ENCODE measurements around the gene GGT6. TPM values are rescaled to one million over a fixed set of nuclear protein-coding genes. Genes with fewer than 3 reads are reported as not detected.

The GGT6 gene
- polyA plus RNA-seq, 3 donors: not detected

DNA sequence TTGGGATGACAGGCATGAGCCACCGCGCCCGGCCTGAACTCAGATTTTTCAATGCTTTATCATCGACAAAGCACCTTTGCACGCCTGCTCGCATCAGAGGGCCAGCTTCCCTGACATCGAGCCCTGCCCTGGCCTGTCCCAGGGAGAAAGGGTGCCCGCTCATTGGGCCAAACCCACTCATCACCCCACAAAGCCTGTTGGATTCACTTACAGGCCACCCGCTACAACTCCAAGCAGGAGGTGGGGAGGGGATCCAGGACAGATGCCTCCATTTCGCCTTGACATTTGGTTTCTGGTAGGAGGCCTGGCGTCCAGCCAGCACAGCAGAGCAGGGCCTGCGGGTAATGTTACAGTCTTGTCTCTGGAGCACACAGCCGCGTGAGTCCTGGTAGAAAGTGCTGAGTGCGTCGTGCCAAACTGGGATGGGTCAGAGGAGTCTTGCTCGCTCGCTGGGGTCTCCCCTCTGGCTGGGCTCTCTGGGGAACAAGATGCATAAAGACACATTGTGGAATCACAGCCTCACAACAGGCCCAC lies 43.8 kb upstream of the GGT6 start:
- no peaks in the 10 kb centered on the region for H3K36me3 Mint-ChIP-seq
- H3K27me3 Mint-ChIP-seq (ENCODE audit: low read depth in 3 of 3): peaks cover 6 to 9% (median 9%) of the 10 kb centered on the region in 3 donors
- no peaks in the 10 kb centered on the region for H3K9me3 ChIP-seq (replicated peaks in 1 of 2; ENCODE audit: control insufficient read depth in 1 of 2, insufficient read depth in 1 of 2, low read length in 2 of 2)
- H3K4me1 ChIP-seq (ENCODE audit: control insufficient read depth in 1 of 2, insufficient read depth in 2 of 2, low read length in 2 of 2): peaks cover 15 to 25% of the 10 kb centered on the region in 2 donors
- H4K20me1 ChIP-seq (ENCODE audit: insufficient read depth, low read length): no peaks in the 10 kb centered on the region
- H3K4me1 Mint-ChIP-seq: peaks cover 19% of the 10 kb centered on the region
- H3K27ac ChIP-seq (ENCODE audit: low read depth in 1 of 2, low read length in 2 of 2): no peak overlapping the region
- H2AFZ ChIP-seq (ENCODE audit: insufficient read depth, low read depth, low read length, poor library complexity, severe bottlenecking): no peak overlapping the region
- no peaks in the 10 kb centered on the region for H3K79me2 ChIP-seq (ENCODE audit: insufficient read depth, low read length)
- DNase-seq: no peak
- intact Hi-C loops (cut with micrococcal nuclease): no loop called here
- H3K27ac Mint-ChIP-seq: no peak overlapping the region
- H3K36me3 ChIP-seq (replicated peaks in 1 of 2; ENCODE audit: control insufficient read depth in 1 of 2, insufficient read depth in 2 of 2, low read length in 2 of 2): no peaks in the 10 kb centered on the region
- no peaks in the 10 kb centered on the region for H3K9me3 Mint-ChIP-seq
- no peak overlapping the region for H3K4me3 ChIP-seq (replicated peaks in 1 of 3; ENCODE audit: low read depth in 2 of 3, low read length in 3 of 3)
- H3K4me3 Mint-ChIP-seq: no peak overlapping the region
- no peak overlapping the region for H3K4me2 ChIP-seq (replicated peaks; ENCODE audit: extremely low read depth, low read length, poor library complexity, severe bottlenecking)
- H3K9ac ChIP-seq (ENCODE audit: insufficient read depth, low read length, poor library complexity, severe bottlenecking): no peak overlapping the region
- no peaks in the 10 kb centered on the region for H3K27me3 ChIP-seq (ENCODE audit: control insufficient read depth in 2 of 2, insufficient read depth in 2 of 2, low read length in 2 of 2)
- WGBS (ENCODE audit: insufficient coverage): 98% methylated on average over 17 of the region's 18 CpGs
- no peak for TF ChIP-seq CTCF (IDR thresholded peaks at IDR 0.05)

DNA sequence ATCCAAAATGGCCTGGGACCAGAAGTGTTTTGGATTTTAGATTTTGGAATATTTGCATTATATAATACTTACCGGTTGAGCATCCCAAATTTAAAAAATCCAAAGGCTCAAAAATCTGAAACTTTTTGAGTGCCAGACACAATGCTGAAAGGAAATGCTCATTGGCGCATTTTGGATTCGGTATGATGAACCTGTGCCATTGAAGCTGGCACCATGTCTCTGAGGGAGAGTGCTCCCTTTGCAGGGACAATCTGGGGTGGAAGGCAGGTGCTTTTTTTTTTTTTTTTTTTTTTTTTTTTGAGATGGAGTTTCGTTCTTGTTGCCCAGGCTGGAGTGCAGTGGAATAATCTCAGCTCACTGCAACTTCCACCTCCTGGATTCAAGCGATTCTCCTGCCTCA lies 41.7 kb upstream of the GGT6 start:
- Histone ChIP-seq H4K20me1 (ENCODE audit: insufficient read depth, low read length) (no peaks in the 10 kb centered on the region), H3K9me3 (replicated peaks in 1 of 2; ENCODE audit: control insufficient read depth in 1 of 2, insufficient read depth in 1 of 2, low read length in 2 of 2) (no peaks in the 10 kb centered on the region), H3K4me3 (replicated peaks in 1 of 3; ENCODE audit: low read depth in 2 of 3, low read length in 3 of 3) (no peak overlapping the region), H3K27ac (ENCODE audit: low read depth in 1 of 2, low read length in 2 of 2) (no peak overlapping the region), H3K79me2 (ENCODE audit: insufficient read depth, low read length) (no peaks in the 10 kb centered on the region), H3K4me1 (ENCODE audit: control insufficient read depth in 1 of 2, insufficient read depth in 2 of 2, low read length in 2 of 2) (peaks cover 0 to 7% of the 10 kb centered on the region in 2 donors), H3K36me3 (replicated peaks in 1 of 2; ENCODE audit: control insufficient read depth in 1 of 2, insufficient read depth in 2 of 2, low read length in 2 of 2) (no peaks in the 10 kb centered on the region), H3K4me2 (replicated peaks; ENCODE audit: extremely low read depth, low read length, poor library complexity, severe bottlenecking) (no peak overlapping the region), H3K9ac (ENCODE audit: insufficient read depth, low read length, poor library complexity, severe bottlenecking) (no peak overlapping the region), H2AFZ (ENCODE audit: insufficient read depth, low read depth, low read length, poor library complexity, severe bottlenecking) (no peak overlapping the region), H3K27me3 (ENCODE audit: control insufficient read depth in 2 of 2, insufficient read depth in 2 of 2, low read length in 2 of 2) (no peaks in the 10 kb centered on the region)
- Mint-ChIP-seq H3K36me3 (no peaks in the 10 kb centered on the region), H3K4me1 (peaks cover 6% of the 10 kb centered on the region), H3K4me3 (no peak overlapping the region), H3K27me3 (ENCODE audit: low read depth in 3 of 3) (peaks cover 6 to 9% (median 7%) of the 10 kb centered on the region in 3 donors), H3K27ac (no peak overlapping the region), H3K9me3 (no peaks in the 10 kb centered on the region)
- no peak for DNase-seq
- 100% methylated on average over 1 of the region's 5 CpGs for WGBS (ENCODE audit: insufficient coverage)
- intact Hi-C loops (cut with micrococcal nuclease): no loop called here
- TF ChIP-seq CTCF (IDR thresholded peaks at IDR 0.05): no peak

Data from CD14-positive monocyte (primary cell).